Activated T-helper 17 cell treated with anti-CD3 and anti-CD28 coated beads, Interleukin-2, amount 50 U/mL, for 72 hours (primary cell): ENCODE results near the gene CLUH. TPM values are rescaled to one million over a fixed set of nuclear protein-coding genes. Genes with fewer than 3 reads are reported as not detected.
"Not testable (repeated sequence)": the region's sequence is repeated elsewhere in the genome, so short reads cannot be mapped to it uniquely, and the experiment has no call there.

ENCODE experiments used
- ATAC-seq: fragments of 150-1000 bp; cut with Tn5 transposase; replicated peaks from 2 replicates; pipeline ENCODE4 v1.10.0; 2021; ENCODE audit warnings: mild to moderate bottlenecking, moderate library complexity
- H3K27ac Mint-ChIP-seq: one replicate; pipeline ENCODE4 v1.8.0; 2022; ENCODE audit warnings: mixed read lengths
- H3K27me3 Mint-ChIP-seq: one replicate; pipeline ENCODE4 v1.8.0; 2022; ENCODE audit warnings: mixed read lengths
- H3K36me3 Mint-ChIP-seq: one replicate; pipeline ENCODE4 v1.8.0; 2022; ENCODE audit warnings: low read depth, mild to moderate bottlenecking, mixed read lengths
- H3K4me1 Mint-ChIP-seq: one replicate; pipeline ENCODE4 v1.8.0; 2022; ENCODE audit warnings: mixed read lengths
- H3K4me3 Mint-ChIP-seq: one replicate; pipeline ENCODE4 v1.8.0; 2022; ENCODE audit warnings: mild to moderate bottlenecking, mixed read lengths
- H3K9me3 Mint-ChIP-seq: one replicate; pipeline ENCODE4 v1.8.0; 2022; ENCODE audit warnings: mixed read lengths
- total RNA-seq, 2 donors: library from RNA; stranded (reverse); gene quantifications; one replicate each; pipeline ENCODE4 v1.2.3, GENCODE V29; 2022

CLUH gene
- total RNA-seq, 2 donors from 2014 or later, result 49.5 to 122 TPM

DNA sequence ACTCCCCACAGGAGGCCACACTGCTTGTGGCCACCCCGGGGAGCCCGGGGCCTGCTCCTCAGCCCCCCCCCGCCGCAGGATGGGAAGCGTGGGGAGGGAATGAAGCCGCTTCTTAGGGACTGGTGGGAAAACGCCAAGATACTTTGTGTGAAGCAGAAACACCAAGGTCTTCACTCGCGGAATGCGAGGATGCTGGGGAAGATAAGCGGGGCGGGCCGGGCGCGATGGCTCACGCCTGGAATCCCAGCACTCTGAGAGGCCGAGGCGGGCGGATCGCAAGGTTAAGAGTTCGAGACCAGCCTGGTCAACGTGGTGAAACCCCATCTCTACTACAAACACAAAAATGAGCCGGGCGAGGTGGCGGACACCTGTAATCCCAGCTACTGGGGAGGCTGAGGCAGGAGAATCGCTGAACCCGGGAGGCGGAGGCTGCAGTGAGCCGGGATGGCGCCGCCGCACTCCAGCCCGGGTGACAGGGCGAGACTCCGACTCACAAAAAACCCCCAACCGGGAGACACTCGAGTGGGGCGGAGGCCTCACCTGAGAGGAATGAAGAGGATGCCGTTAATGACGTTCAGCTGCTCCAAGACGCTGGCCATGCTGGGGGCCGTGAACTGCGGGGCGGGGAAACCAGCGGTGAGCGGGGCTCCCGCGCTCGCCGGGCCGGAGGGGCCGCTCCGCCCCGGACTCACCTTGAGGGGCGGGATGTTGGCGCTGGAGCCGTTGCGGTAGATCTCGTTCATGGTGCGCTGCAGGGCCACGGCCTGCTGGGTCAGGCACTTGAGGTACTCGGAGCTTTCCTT is 20.3 kb downstream of the CLUH start:
- H3K27ac Mint-ChIP-seq, result no peak overlapping the region
- H3K4me1 Mint-ChIP-seq, result peaks cover 8% of the 10 kb centered on the region
- ATAC-seq, result no peak
- no peaks in the 10 kb centered on the region for H3K9me3 Mint-ChIP-seq
- H3K4me3 Mint-ChIP-seq, result no peak overlapping the region
- H3K36me3 Mint-ChIP-seq, result peaks cover 20% of the 10 kb centered on the region
- H3K27me3 Mint-ChIP-seq, result no peaks in the 10 kb centered on the region

DNA sequence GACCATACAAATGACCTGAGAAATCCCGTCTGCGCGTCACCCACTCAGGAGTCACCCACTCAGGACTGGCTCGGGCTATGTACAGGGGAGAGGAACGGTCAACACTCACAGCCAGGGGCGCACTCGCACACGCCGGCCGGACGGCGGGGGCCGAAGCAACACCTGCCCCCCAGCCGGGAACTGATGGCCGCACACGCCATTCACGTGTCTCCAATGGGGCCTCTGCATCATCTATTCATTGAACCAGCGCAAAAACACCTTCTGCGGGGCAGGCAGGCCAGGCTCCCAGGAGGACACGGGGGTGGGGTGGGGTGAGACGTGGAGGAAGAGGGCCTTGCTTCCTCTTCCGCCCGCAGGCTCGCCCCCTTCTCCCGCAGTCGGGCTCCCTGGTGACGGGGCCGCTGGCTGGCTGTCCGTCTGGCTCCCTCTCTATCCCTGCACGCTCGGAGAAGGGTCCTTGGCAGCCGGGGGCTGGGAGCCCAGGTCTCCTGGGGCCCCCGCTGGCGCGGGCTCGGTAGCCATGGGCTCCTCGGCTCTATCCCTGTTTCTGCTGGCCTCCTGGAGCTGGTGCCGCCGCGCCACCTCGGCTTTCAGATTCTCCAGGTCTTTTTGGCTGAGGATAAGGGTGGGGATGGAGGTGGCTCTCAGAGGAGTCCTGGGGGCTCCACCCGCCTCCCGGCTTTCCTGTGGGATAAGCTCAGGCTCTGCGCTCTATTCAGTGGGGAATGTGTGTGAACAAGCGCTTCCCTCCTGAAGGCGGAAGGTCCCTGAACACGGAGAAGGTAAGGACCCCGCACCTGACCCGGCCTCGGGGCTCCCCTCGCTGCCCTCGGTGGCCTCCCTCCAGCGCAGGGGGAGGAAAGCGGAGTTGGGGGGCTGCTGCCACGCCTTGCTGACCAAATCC is 21.1 kb downstream of the CLUH start:
- Mint-ChIP-seq H3K4me3 (no peak overlapping the region), H3K36me3 (peaks cover 20% of the 10 kb centered on the region), H3K27ac (no peak overlapping the region), H3K9me3 (no peaks in the 10 kb centered on the region), H3K4me1 (peaks cover 8% of the 10 kb centered on the region), H3K27me3 (no peaks in the 10 kb centered on the region)
- no peak for ATAC-seq

DNA sequence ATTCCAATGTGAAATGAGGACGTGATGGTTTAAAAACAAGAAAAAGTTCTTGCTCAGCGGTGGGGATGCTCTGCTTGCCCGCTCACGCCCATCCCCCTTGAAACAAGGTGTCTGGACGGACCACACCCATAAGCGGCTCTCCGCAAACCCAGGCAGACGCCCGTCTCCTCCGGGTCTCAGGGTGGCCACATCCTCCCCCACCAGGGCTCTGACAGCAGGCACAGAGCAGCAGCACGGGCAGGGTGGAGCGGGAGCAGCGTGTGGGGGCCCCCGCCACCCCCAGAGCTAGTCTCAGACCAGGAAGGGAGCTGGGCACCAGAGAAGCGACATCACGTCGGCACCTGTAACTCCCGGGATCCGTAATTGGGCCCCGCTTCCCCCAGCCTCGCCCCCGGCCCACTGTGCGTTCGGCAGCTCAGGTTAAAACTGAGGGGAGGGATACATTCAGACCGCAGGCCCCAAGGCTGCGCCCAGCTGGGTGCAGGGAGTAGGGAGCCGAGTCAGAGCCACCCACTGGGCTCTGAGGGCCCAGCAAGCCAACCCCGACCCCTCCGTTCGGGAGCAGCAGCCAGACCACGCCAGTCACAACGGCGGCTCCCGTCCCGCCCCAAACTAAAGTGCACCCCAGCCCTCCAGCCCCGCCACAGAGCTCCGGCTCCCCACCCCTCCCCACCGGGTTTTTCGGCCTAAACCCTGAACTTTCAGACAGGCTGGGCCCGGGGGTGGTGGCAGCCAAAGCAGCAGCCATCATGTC is 22.0 kb downstream of the CLUH start:
- H3K27me3 Mint-ChIP-seq, result no peaks in the 10 kb centered on the region
- peak; percentile 25 for ATAC-seq
- H3K9me3 Mint-ChIP-seq, result no peaks in the 10 kb centered on the region
- peaks cover 8% of the 10 kb centered on the region for H3K4me1 Mint-ChIP-seq
- H3K4me3 Mint-ChIP-seq, result no peak overlapping the region
- peaks cover 20% of the 10 kb centered on the region for H3K36me3 Mint-ChIP-seq
- H3K27ac Mint-ChIP-seq, result peak overlapping the region; percentile 61

DNA sequence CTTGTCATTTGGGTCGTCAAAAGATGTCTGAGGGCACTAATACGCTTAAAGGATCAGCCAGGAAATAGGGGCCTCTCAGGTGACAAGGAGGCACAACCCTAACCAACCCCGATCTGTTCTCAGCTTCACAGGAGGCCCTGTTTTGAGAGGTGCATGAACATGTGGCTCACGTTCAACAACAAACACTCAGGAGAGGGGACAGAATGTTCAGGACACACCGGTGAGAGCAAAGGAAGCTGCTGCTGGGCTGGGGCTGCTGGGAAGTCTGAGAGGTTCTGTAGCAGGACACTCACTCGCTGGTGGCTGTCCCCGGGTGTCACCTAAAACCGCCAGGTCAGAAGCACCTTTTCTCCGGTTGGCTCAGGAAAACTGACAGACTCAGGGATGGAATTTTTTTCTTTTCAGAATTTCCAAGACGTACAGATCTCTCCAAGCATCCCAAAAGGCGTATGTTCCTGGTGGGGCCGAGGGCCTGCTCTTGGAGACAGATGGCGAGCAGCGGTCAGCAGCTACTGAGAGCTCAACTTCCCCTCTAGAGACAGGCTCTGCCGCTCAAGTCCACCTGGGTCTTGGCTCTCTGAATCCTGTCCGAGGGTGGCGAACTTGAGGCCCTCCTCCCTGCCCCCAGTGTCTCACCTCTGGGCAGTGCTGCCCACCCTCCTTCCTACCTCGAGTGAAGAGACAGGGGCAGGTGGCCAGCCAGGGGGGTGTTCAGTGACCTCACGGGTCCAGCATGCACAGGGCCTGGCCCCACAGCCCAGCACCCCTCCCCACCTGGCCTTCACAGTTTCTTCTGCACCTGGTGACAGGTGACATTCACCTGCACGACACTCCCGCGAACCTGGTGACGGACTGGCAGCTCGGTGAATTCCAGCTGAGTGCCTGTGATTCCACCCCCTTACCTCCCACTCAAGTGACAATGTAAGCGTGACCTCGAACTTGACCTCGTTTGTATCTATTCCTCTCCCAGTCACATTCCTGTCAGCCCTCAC is 22.9 kb downstream of the CLUH start:
- Mint-ChIP-seq H3K36me3 (peaks cover 24% of the 10 kb centered on the region), H3K4me1 (peaks cover 8% of the 10 kb centered on the region), H3K27me3 (no peaks in the 10 kb centered on the region), H3K27ac (peak overlapping the region; percentile 61), H3K9me3 (no peaks in the 10 kb centered on the region), H3K4me3 (no peak overlapping the region)
- no peak for ATAC-seq

DNA sequence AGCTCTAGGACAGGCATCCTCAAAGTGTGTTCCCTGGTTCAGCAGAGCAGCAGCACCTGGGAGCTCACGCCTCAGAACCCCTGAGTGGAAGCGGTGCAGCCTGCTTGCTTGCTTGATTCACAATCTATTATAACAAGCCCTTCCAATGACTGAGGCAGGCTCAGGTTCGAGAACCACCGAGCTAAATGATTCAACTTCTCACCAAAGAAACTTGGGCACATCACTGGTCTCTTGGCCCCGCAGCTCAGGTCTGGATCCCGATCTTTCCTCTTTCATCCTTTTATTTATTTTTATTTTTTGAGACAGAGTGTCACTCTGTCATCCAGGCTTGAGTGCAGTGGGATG is 24.5 kb downstream of the CLUH start:
- peak overlapping the region; percentile 67 for H3K27ac Mint-ChIP-seq

DNA sequence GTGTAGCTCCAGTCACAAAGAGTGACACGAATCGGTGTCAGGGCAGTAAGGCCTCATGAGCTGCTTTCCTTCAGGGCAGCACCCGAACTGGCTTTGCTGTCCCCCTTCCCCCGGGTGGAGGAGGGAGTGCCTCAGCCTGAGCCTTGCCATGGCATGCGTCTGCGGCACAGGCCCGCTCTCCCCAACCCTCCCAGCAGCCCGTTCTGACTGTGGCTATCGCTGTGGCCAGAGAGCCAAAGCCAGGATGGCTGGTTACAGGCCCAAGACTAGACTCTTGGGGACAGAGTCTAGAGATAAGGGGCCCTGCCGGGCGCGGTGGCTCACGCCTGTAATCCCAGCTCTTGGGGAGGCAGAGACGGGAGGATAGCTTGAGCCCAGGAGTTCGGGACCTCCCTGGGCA is 25.9 kb downstream of the CLUH start:
- ATAC-seq, result no peak
- peaks cover 45% of the 10 kb centered on the region for H3K36me3 Mint-ChIP-seq
- no peak overlapping the region for H3K27ac Mint-ChIP-seq
- peaks cover 8% of the 10 kb centered on the region for H3K4me1 Mint-ChIP-seq
- H3K4me3 Mint-ChIP-seq, result no peak overlapping the region
- no peaks in the 10 kb centered on the region for H3K9me3 Mint-ChIP-seq
- H3K27me3 Mint-ChIP-seq, result no peaks in the 10 kb centered on the region

More for the DNA sequence above, 24.5 kb downstream of the CLUH start:
- Mint-ChIP-seq H3K36me3 (peaks cover 31% of the 10 kb centered on the region), H3K4me1 (peaks cover 8% of the 10 kb centered on the region), H3K27me3 (no peaks in the 10 kb centered on the region), H3K4me3 (no peak overlapping the region), H3K9me3 (no peaks in the 10 kb centered on the region)
- no peak for ATAC-seq

DNA sequence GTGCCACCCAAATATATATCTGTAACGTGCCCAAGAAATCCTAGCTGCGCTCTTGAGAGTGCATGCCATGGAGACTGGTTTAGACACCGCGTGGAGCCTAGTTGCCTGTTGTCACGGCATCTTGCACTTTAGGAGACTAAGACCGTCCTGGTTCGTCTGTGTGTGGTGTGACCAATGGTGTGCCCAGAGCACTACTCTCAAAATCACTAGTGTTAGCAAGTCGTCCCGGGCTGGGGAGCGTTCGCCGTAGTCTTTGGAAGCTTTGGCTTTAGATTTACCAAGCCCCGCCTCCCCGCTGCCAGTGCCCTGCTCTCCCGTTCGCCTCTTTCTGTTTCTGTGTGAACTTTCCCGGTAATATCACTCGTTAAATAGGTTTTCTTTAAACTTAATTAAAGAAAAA is 27.0 kb downstream of the CLUH start:
- no peaks in the 10 kb centered on the region for H3K9me3 Mint-ChIP-seq
- no peak for ATAC-seq
- H3K27me3 Mint-ChIP-seq, result no peaks in the 10 kb centered on the region
- peaks cover 56% of the 10 kb centered on the region for H3K36me3 Mint-ChIP-seq
- peak overlapping the region; percentile 30 for H3K27ac Mint-ChIP-seq
- peaks cover 8% of the 10 kb centered on the region for H3K4me1 Mint-ChIP-seq
- H3K4me3 Mint-ChIP-seq, result no peak overlapping the region

DNA sequence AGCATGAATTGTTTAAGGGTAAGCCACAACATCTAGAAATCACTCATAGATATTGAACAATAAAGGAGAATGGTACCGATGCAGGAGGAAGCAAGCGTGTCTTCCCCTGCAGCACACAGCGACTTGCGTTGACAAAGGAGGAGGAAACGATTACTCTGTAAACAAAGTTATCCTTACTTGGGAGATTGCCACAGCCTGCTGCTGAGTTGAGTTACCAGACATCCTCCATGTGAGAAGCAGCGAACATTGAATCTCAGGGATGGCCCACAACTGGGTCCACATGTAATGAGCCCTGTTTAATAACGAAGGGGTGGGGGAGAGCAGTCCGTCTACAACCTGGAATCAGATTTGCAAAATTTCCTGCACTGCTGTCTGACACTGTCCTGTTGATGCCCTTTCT is 27.7 kb downstream of the CLUH start:
- Mint-ChIP-seq H3K27ac (peak overlapping the region; percentile 30), H3K4me1 (peaks cover 4% of the 10 kb centered on the region), H3K27me3 (no peaks in the 10 kb centered on the region), H3K36me3 (peaks cover 57% of the 10 kb centered on the region), H3K9me3 (no peaks in the 10 kb centered on the region), H3K4me3 (no peak overlapping the region)
- ATAC-seq, result no peak

DNA sequence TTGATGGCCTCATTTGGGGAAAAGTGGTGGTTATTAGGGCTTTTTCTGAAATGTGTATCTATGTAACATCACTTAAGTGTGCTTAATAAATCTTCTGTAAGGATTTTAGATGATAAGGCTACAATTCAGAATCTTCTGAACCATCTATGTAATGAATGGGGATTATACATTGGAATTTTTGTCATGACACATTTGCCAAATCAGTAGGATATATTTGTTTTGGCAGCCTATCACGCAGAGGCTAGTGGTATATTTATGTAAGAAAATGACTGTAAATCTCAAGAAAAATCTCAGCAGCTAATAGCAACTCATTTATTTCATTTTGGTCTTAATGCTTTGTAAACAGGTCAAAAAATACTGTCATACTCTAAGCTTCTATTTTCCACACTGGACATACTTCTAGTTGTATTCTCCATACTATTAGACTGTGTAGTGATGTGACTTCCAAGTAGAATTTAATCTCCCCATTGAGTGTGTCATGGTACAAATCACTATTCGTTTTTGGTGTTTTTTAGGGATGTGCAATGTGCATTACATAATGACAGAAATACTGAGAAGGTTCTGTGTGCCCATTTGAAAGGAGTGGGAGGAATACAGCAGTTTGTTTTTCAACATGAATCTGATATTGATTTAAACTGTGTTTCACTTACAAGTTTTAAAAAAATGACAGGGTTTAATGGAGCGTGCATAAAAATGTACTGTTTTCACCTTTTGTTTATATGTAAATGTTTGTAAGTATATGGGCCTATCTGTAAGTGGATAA is 29.2 kb downstream of the CLUH start:
- Mint-ChIP-seq H3K27me3 (no peaks in the 10 kb centered on the region), H3K4me1 (no peaks in the 10 kb centered on the region), H3K4me3 (no peak overlapping the region), H3K9me3 (no peaks in the 10 kb centered on the region), H3K27ac (no peak overlapping the region), H3K36me3 (peaks cover 70% of the 10 kb centered on the region)
- no peak for ATAC-seq

DNA sequence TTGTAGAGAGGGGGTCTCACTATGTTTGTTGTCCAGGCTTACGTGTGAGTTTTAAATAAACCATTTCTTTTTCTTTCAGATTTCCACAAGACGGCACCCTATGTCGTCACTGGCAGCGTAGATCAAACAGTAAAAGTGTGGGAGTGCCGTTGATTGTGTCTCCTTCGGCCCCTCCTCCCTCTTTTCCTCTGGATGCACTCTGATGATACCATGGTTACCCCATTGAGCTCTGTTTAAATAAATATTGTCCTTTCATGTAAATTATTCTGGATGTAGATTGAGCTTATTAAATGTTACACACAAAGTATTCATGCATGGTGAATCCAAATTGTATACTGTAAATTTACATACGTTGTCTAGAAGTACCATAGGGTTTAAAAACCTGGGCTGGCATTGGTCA is 29.9 kb downstream of the CLUH start:
- no peak overlapping the region for H3K27ac Mint-ChIP-seq
- no peaks in the 10 kb centered on the region for H3K4me1 Mint-ChIP-seq
- no peaks in the 10 kb centered on the region for H3K9me3 Mint-ChIP-seq
- H3K36me3 Mint-ChIP-seq, result peaks cover 78% of the 10 kb centered on the region
- no peak overlapping the region for H3K4me3 Mint-ChIP-seq
- ATAC-seq, result no peak
- H3K27me3 Mint-ChIP-seq, result no peaks in the 10 kb centered on the region

DNA sequence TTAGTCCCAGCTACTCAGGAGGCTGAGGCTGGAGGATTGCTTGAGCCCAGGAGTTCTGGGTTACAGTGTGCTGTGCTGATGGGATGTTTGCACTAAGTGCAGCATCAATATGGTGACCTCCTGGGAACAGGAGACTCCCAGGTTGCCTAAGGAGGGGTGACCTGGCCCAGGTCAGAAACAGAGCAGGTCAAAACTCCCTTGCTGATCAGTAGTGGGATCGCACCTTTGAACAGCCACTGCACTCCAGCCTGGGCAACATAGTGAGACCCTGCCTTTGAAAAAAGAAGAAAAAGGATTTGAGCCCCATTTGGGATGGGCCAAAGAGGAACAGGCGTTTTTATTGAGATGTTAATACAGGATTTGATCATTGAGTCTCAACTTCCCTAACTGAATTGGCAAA is 30.6 kb downstream of the CLUH start:
- Mint-ChIP-seq H3K4me3 (no peak overlapping the region), H3K27me3 (no peaks in the 10 kb centered on the region), H3K4me1 (no peaks in the 10 kb centered on the region), H3K27ac (peak overlapping the region; percentile 33), H3K36me3 (peaks cover 84% of the 10 kb centered on the region), H3K9me3 (no peaks in the 10 kb centered on the region)
- ATAC-seq, result no peak

DNA sequence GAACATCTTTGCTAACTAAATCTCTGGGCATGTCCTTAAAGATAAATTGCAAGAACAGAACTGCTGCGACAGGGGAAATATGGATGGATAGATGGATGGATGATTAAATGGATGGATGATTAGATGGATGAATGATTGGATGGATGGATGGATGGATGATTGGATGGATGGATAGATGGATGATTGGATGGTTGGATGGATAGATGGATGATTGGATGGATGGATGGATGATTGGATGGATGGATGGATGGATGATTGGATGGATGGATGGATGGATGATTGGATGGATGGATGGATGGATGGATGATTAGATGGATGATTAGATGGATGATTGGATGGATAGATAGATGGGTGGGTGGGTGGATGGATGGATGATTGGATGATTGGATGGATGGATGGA is 32.3 kb downstream of the CLUH start:
- ATAC-seq, result not testable (repeated sequence)

DNA sequence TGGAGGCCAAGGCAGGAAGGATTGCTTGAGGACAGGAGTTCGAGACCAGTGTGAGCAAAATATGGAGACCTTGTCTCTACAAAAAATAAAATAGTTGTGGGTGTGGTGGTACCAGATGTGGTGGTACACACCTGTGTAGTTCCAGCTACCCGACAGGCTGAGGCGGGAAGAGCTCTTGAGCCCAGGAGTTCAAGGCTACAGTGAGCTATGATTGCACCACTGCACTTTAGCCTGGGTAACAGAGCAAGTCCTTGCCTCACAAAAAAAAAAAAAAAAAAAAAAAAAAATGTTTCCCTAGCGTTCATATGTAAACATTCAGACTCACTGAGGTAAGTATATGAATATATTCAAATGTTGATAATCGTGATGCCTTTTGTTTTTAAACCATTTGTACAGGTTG is 39.5 kb downstream of the CLUH start:
- Mint-ChIP-seq H3K27ac (no peak overlapping the region), H3K4me1 (peaks cover 5% of the 10 kb centered on the region), H3K36me3 (peaks cover 96% of the 10 kb centered on the region), H3K9me3 (no peaks in the 10 kb centered on the region), H3K4me3 (no peak overlapping the region), H3K27me3 (no peaks in the 10 kb centered on the region)
- no peak for ATAC-seq

More for the DNA sequence above, 32.3 kb downstream of the CLUH start:
- not testable (repeated sequence) for H3K27ac Mint-ChIP-seq, H3K4me3 Mint-ChIP-seq, H3K9me3 Mint-ChIP-seq, H3K4me1 Mint-ChIP-seq, H3K27me3 Mint-ChIP-seq
- peaks cover 97% of the 10 kb centered on the region for H3K36me3 Mint-ChIP-seq
